Raji (cell line): ENCODE measurements around the gene CAMSAP3.

ENCODE experiments used
- POLR2A ChIP-seq: IDR thresholded peaks from 2 replicates; pipeline ENCODE4 v1.6.1; 2011; ENCODE audit warnings: low read depth, low read length, control low read depth; ENCODE audit not compliant: insufficient read depth

CAMSAP3 gene

DNA sequence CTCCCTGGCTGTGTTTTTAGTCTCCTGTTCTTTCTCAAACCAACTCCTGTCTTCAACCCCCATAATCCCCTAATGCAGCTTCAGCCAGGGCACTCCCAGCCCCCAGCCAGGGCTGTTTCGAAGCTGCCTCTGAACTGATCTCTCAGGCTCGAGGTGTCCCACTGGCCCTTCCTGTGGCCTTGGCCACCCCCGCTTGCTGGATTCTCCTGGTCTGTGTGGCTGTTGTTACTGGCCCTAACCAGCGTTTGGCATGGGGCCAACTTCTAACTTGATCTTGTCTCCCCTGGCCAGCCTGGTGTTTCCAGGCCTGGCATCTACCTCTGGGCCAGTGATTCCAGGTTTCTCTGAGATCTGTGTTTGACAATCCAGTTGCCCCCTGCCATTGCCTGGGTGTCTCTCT lies 22.7 kb downstream of the CAMSAP3 start:
- TF ChIP-seq POLR2A = no peak

DNA sequence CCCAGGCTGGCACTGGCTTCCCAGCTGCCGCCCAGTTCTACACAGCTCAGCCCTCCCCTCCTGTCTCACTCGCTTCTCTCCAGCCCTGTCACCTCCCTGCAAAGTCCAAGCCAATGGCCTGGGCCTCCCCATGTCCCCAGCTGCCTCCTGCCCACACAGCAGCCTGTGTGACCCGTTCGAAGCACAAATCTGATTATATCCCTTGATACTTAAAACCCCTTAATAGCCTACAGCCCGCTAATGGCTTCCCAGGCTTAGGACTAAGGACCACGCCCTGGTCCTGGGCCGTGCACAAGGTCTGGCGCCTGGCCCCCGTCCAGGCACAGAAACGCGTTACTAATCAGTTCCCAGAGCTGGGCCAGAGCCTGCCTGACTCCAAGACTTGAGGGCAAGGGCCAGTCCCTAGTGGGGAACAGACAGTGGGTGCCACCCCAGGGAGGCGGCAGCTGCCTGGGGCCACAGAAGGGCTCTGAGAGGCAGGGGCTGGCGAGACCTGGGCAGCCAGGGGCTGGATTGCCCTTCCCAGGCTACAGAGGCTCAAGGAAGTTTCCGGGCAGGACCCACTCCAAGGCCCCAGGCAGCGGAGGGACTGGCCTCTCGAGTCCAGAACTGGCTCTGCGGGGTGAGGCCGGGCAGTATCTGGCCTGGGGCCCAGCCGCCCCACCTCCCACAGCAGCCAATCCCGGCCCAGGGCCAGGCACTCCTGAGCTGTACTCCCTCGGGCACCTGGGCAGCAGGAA lies 23.3 kb downstream of the CAMSAP3 start:
- TF ChIP-seq POLR2A = no peak

DNA sequence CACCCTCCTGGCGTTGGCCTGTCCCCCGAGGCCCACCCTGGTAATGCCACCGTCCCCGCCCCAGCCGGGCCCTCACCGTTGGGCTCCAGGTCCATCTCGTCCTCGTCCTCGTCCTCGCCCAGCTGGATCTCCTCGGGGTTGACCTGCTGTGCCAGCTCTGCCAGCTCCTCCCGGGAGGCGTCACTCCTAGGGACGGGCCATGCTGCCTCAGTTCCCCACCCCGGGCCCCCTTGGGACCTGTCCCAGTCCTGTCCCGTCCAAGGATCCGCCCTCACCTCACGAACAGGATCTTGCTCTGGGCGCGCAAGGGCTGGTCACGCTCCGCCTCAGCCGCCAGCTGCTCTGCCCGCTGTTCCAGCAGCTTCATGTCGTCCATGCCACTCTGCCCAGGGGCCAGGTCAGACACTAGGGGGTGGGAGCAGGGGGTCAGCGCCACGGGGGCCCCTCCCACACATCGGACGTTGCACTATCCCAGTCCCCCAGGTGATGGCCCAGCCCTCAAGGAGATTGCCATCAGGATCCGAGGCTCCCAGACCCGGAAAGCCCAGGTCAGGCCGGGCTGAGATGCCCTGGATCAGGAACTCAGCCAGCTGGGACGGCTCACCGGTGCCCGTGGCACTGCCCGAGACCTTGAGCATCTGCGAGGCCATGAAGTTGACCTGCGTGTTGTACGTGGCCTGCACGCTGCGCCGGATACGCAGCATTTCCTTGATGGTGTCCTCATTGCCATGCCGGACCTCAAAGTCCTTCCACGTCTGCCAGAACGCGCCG lies 24.2 kb downstream of the CAMSAP3 start:
- no peak for TF ChIP-seq POLR2A

DNA sequence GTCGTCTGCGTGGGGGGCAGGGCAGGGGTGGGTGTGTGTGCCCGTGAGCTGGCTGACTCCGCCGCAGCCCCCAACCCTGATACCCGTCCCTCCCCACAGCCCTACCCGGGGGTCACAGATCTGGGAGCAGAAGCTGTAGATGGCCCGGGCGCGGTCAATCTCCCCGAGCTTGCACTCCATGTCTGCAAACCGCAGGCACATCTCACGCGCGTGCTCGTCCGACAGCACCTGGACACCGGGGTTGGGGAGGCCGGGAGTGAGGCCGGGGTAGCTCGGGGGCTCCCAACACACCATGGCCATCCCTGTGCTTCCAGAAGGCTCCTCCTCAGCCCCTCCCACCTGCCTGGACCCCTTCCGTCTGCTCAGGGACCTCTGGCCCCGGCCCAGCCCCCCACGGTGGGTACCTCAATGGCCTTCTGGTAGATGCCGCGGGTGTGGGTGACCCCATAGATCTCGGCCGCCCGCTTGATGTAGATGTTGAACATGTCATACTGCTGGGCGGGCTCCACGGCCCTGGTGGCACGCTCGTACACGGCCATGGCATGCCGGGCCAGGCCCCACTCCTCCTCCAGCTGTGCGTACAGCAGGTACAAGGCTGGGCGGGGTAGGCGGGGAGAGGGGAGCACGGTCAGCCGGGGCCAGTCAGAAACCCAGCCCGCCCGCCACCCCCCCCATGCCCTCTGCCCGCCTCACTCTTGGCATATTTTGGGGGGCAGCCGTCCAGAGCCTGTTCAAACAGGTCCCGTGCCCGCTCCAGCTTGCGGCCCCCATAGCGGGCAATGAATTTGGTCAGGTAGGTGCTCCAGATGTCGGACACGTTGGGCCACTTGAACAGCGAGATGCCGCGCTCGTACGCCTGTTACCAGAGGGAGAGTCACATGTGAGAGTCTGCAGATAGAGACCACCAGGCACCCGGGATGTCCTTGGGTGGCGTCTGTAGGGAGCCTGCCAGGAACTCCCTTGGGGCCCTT lies 25.1 kb downstream of the CAMSAP3 start:
- TF ChIP-seq POLR2A = no peak

DNA sequence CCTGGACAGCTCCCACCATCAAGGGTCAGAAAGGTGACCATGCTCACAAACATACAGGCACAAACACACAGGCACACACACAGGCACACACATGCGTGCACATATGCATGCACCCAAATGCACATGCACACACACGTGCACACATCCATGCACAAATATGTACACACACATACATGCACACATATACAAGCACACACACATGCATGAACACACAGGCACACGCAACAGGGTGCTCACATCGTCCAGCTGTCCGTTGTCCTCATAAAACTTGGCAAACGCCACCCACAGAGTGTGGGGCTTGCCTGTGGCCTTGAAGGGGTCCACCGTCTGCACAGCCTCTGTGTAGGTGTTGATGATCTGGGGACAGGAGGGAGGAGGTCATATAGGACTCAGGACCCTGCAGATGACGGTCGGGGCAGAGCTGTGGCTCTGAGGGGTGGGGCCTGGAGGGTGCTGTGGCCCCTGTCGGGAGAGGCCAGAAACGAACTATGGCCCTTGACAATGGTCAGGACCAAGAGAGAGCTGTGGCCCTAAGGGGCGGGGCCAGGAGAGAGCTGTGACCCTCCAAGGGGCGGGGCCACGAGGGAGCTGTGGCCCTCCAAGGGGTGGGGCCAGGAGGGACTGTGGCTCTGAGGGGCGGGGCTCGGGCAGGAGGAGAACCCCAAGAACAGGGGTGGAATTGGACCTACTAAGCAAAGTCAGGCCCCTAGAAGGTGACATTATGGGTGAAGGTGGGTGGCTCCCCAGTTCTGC lies 27.4 kb downstream of the CAMSAP3 start:
- no peak for TF ChIP-seq POLR2A

DNA sequence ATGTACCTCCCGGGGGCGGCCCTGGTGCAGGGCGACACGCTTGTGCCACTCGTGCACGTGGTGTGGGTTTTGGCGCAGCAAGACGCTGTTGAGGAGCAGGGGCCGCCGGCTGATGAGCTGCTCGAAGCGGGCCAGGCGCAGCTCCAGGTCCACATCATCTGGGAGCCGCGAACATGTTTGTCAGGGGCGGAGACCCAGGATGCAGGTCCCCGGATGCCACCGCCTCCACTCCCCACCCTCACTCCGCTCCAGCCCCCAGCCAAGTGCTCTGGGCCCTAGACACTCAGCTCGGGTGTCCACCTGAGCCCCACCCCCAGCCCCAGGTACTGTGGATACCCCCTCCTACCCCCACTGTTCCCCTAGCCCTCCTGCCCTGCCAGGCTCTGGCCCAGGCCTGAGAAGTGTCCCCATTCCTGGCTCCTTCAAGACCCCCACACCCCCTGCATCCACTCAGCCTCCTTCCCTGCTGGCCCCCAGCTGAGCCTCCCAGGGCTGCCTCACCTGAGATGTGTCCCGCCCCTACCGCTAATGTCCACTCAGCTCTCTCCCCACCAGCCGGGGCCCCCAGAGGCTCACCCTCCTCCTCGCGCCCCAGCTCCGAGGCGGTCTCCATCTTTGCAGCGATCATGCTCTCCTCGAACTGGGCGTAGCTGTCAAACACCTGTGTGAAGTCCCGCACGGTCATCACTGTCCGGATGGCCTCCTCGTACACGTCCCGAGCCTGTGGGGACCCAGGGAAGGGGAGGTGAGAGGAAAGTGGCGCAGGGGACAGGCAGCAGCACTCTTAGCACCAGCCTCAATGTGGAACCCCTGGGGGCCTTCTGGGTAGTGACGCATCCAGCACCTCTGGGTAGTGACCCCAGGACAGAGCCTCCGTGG lies 28.3 kb downstream of the CAMSAP3 start:
- TF ChIP-seq POLR2A = no peak

DNA sequence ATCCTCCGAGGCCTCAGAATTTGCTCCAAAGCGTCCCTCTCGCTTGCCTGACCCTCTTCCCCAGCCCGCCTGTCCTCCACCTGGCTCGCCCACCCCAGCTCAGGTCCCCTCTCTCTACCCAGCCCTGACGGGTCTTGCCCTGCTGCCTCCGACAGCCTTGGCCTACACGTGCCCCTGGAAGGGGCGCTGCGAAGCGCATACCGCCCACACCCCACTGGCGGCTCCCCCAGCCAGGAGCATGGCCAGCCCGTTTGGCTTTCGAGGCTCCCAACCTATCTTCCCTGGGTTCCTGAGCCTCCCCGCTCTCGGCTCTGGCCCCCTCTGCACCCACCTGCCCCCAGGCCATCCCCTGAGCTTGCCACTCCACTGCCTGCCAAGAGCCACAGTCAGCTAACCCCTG lies 29.1 kb downstream of the CAMSAP3 start:
- no peak for TF ChIP-seq POLR2A

DNA sequence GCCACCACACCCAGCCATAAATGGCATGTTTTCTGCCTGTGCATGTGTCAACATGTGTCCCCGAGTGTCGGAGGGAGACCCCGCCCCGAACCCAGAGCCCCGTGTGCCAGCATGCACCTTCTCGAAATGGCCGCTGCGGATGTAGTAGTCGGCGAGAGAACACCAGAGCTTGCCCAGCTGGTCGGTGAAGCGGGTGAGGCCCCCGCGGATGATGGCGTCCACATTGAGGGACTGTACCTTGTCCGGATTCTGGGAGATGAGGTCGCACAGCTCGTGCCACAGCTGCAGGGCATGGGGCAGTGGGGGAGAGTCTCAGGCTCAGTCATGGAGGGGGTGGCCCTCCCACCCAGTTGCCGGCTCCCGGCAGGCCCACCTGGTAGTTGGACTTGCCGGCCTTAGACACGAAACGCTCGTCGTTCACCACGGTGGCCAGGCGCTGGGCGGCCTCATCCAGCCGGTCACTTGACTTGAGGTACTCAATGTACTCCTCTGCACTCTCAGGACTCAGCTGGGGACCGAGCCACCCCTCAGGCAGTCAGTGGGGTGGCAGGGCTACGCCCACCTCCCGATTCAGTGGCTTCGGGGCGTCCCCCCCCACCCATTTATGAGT lies 30.2 kb downstream of the CAMSAP3 start:
- TF ChIP-seq POLR2A = no peak

DNA sequence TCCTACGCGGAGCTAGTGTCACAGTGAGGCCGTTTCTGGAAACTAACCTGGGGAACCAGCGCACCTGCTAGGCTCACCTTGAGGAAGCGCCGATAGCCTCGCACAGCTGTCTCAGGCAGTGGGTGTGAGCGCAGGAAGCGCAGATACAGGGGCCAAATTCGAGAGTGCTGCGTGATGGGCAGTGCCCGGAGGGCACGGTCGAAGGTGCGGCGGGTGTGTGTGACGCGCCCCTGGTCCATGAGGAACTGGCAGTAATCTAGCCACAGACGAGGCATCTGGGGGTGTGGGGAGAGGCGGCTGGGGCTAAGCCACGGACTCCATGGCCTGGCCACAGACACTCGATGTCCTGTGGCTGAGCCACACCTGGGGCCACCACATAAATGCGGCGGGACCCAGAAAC lies 31.5 kb downstream of the CAMSAP3 start:
- TF ChIP-seq POLR2A = no peak

DNA sequence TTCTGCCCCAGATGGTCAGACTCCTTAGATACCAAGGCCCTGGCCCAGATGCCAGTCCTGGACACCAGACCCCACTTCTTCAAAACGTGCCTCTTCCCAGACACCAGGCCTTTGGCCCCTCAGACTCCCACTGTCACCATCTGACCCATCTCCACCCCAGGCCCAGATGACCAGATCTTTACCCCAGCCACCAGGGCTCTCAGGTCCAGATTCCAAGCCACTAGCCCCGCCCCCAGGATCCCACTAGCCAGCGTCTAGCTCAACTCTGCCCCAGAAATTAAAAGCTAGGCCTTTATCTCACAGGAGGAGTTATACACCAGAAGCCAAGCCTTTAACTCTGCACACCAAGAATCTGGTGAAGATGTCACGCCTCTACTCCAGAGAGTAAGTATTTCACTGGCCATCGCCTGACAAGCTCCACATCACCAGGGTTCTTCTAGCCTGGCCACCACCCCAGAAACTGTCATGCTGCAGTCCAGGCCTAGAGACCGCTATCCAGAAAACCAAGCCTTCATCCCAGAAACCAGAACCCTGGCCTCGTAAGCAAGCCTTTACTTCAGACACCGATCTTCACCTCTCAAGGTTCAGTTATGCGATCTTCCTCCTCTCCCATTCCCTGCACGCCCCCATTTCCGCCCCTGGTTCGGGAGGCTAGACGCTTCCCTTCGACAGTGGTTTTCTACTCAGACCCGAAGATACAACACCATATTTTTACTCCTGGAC lies 33.1 kb downstream of the CAMSAP3 start:
- no peak for TF ChIP-seq POLR2A

DNA sequence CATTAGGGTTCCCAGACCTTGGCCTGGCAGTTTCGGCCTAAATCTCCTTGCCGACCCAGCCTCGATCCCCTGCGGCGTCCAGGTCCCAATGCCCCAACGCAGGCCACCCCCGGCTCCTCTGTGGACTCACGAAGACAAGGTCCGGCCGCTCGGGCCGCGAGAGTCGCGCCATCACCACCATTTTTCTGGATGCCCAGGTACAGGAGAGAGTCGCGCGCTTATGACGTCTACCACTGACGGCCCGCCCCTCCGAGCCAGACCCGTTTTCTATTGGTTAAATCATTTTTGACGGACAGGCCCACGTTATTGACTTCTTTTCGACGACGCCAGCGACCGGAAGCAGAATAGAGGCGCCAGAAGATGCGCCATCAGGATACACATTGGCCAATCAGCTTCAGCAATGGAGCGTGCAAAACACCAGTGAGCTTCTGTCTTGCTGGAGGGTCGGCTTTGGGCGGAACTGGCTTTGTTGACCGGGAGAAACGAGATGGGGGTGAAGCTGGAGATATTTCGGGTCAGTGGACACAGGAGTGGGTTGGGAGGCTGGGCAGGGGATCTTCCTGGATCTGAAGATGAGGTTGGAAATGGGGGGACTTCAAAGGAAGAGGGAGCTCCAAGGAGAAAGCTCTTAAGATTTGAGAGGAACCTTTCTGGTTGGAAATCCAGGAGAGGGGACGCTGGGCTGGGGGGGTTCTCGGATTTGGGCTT lies 33.8 kb downstream of the CAMSAP3 start, which contains the start of the genes PET100 and XAB2:
Gene PET100, plus strand, starts transcription at position 447 of the 708 bp plus-strand sequence. Its CDS starts 41 bp downstream, at position 488.
Gene XAB2, minus strand, starts transcription at position 199 of the 708 bp plus-strand sequence. Its CDS starts 18 bp downstream, at position 181.
- TF ChIP-seq POLR2A = peak; percentile 67

DNA sequence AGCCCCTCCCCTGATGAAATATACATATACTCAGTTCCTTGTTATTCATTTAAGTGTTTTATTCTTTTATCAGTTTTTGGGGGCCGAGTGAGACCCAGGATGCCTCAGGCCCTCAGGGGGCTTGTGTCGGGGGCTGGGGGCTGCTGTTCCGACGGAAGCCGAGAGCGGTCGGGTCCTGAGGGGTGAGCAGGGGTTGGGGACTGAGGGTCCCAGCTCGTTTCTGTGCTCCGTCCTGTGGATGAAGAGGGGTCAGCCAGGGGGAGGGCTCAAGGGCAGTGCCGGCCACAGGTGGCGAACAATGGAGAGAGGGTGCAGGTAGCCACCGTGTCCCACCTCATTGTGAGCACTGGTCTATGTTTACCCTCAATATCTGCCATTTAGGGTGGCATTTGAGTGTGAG lies 35.9 kb downstream of the CAMSAP3 start:
- no peak for TF ChIP-seq POLR2A
